Limb (tissue), 2 donors: ENCODE data around the gene IFNGR2.

ENCODE experiments used
- DNase-seq, 2 donors: peaks; one replicate each; pipeline ENCODE4 v3.0.0-alpha.2; 2016; ENCODE audit errors: extremely low spot score in 2 of 2

IFNGR2 gene

DNA sequence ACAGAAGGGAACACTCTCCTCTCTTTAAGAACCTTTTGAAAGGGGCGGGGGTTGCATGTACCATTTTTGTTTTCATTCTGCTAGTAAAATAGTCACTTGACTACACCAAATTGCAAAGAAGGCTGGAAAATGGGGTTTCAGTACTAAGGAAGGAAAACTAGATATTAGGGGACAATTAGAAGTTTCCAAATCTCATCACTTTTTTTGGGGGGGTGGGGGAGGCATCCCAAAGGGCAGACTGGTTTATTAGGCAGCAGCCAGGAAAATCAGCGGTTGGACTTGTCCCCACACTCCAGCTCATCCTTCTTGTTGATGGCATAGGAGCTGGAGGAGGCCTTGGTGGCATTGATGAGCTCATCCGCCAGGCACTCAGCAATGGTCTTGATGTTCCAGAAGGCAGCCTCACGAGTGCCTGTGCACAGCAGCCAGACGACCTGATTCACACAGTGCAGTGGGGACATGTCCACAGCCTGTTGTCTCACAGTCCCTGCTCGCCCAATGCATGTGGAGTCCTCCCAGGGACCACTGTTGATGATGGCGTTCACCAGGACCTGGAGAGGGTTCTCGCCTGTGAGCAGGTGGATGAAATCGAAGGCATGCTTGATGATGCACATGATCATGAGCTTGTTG lies 78.2 kb downstream of the IFNGR2 start:
- DNase-seq: no peak
